Activated CD4-positive, alpha-beta T cell treated with anti-CD3 and anti-CD28 coated beads, Interleukin-2, Interleukin-6, amounts not matched to agents 100 ng/mL and 50 ng/mL, durations not matched to agents 16 hours and 8 hours (primary cell): ENCODE results near the gene PRR12.

Experiments used
- DNase-seq: peaks from one replicate; pipeline ENCODE4 v3.0.0-alpha.2; 2020

PRR12 gene, protein sequence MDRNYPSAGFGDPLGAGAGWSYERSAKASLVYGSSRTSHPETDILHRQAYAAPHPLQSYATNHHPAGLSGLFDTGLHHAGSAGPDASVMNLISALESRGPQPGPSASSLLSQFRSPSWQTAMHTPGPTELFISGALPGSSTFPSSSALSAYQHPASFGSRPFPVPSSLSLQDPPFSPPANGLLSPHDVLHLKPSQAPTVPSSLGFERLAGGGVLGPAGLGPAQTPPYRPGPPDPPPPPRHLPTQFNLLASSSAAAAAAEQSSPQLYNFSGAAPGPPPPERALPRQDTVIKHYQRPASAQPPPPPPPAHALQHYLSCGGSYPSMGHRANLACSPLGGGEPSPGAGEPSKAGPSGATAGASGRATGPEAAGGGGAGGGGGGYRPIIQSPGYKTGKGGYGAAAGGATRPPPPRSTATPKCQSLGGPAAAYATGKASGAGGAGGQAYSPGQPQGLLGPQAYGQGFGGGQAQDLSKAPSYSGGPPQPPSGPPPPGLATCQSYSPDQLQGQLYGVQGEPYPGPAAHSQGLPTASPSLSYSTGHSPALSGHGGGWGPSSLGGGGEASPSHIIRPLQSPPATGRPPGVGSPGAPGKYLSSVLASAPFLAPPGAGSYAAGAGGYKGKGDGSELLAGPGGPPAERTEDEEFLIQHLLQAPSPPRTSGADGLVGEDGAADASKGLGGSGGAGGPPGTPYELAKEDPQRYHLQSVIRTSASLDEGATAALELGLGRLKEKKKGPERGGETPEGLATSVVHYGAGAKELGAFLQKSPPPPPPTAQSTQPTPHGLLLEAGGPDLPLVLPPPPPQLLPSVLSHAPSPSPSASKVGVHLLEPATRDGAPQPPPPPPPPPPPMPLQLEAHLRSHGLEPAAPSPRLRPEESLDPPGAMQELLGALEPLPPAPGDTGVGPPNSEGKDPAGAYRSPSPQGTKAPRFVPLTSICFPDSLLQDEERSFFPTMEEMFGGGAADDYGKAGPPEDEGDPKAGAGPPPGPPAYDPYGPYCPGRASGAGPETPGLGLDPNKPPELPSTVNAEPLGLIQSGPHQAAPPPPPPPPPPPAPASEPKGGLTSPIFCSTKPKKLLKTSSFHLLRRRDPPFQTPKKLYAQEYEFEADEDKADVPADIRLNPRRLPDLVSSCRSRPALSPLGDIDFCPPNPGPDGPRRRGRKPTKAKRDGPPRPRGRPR (N-terminal part only)

DNA sequence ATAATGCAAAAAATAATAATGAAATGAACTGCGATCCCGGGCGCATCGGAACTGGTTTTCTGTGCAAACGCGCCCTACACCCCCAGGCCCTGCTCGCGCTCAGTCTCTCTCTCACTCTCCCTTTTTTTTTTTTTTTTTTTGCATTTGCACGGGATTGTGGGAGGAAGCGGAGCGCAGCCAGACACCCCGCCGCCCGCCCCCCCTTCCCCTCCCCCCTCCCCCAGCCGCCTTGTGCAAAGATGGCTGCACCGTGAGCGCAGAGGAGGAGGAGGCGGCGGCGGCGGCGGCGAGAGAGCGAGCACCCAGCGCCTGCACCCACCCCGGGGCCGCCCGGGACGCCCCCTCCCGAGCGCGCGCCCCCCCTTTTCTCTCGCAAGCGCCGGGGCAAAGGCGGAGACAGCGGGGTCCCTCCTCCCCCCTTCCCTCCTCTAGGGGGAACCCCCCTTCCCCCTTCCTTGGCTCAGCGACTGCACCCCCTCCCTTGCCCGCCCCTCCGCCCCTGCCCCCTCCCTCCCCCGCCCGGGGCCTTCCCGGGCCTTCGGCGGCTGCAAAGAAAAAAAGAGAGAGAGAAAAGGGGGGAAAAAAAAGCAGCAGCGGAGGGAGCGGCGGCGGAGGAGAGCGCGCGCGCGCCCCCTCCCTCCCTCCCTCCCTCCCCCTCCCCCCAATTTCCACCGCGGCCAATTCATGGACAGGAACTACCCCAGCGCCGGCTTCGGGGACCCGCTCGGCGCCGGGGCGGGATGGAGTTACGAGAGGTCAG lies at the start of gene PRR12:
Gene PRR12 (plus strand): TSS at position 212 of the 760 bp plus-strand sequence. CDS start 473 bp downstream, at position 685.
- DNase-seq, result peak; percentile 76

DNA sequence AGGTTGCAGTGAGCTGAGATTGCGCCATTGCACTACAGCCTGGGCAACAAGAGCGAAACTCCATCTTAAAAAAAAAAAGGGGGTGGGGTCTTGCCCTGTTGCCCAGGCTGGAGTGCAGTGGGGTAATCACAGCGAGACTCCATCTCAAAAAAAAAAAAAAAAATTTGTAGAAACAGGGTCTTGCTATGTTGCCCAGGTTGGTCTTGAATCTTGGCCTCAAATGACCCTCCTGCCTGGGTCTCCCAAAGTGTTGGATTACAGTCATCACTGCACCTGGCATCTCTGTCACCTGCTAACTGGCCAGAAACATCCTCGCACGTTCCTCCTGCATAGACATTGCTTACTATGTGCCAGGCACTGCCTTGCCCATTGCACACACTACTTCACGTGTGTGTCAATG lies 49.1 kb upstream of the PRR12 start:
- DNase-seq, result no peak

DNA sequence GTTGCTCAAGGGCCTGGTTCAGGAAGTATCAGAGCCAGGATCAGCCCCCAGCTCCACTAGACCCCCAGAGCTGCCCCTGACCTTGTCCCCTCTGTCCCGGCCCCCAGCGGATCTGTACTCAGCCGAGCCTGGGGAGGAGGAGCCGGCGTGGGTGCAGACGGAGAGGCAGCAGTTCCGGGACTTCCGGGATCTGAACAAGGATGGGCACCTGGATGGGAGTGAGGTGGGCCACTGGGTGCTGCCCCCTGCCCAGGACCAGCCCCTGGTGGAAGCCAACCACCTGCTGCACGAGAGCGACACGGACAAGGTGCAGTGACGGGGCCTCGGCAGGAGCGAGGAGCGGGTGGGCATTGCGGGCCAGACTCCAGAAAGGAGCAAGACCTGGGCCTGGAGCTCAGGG lies 48.5 kb upstream of the PRR12 start:
- DNase-seq, result no peak

DNA sequence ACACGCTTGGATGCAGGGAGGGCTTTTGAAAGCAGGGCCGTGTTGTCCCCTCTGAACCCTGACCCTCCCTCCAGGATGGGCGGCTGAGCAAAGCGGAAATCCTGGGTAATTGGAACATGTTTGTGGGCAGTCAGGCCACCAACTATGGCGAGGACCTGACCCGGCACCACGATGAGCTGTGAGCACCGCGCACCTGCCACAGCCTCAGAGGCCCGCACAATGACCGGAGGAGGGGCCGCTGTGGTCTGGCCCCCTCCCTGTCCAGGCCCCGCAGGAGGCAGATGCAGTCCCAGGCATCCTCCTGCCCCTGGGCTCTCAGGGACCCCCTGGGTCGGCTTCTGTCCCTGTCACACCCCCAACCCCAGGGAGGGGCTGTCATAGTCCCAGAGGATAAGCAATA lies 48.0 kb upstream of the PRR12 start:
- no peak for DNase-seq

DNA sequence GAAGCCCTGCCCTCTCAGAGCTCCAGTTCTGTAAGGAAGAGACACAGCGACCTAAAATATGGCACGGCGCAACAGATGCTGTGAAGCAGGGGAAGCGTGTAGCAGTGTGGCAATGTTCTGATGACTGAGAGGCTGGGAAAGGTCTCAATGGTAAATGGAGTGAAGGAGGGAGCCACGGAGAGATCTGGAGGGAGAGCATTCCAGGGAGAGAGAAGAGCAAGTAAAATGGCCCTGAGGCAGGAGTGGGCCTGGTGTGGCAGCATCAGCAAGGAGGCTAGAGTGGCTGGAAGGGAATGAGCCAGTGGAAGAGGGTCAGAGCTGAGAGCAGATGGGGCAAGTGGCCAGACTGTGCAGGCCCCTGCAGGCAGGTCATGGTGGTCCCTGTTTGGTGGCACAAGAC lies 46.8 kb upstream of the PRR12 start:
- DNase-seq, result no peak

DNA sequence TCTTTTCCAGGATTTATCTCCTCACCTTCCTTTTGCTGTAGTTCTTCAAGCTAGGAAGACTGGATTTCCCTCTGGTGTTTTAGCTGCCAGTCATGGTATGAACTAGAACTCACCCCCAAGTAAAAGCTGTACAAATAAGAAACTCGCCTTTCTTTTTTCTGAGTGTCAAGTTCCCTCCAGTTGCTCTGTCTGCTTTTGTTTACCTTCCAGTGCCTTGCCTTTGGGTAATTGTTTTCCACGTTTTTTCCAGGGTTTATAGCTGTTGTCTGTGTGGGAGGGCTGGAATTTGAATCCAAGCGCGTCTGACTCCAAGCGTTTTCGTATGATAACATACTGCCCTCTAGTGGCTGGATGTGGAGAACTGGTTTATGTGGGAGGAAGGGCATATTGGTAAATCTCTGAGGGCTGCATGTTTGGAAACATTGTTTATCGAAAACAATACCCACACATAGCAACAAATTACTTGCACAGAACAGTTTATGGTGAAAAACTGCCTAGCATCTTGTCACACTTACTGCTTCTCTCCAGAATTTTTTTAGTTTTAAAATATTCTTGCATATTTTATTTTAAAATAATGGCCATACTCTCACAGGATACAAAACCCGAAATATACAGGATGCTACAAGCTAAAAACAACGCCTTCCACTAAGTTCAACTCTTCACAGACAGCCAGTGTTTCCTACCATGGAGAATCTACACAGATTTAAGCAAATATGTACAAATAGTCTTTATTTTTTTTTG lies 44.0 kb upstream of the PRR12 start:
- peak; percentile 85 for DNase-seq

DNA sequence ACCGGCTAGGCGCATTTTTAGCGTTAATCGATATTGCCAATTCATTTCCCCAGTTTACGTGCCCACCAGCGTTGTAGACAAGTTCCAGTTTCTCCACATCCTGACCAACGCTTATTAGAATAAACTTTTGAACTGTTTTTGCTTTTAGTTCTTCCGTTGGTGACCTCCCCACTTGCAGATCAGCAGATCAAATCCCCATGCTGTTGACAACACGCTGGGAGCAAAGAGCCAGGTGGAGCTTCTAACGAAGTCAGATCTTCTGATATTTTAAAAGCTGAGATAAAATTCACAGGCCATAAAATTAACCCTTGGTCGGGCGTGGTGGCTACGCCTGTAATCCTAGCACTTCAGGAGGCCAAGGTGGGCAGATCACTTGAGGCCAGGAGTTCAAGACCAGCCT lies 41.9 kb upstream of the PRR12 start:
- DNase-seq, result no peak

DNA sequence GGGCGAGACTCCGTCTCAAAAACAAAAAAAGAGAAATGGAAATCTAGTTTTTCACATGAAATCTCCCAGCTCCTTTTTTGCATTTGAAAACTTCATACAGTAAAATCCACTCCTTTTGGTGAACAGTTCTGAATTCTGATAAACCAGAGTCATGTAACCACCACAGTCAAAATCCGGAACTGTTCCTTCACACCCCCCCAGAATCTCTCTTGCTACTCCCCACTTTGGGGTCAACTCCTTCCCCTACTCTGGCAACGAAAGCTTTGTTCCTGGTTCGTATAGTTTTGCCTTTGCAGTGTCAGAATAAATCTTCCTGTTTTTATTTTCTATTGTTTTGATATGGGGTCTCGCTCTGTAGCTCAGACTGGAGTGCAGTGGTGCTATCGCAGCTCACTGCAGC lies 39.5 kb upstream of the PRR12 start:
- DNase-seq, result no peak

DNA sequence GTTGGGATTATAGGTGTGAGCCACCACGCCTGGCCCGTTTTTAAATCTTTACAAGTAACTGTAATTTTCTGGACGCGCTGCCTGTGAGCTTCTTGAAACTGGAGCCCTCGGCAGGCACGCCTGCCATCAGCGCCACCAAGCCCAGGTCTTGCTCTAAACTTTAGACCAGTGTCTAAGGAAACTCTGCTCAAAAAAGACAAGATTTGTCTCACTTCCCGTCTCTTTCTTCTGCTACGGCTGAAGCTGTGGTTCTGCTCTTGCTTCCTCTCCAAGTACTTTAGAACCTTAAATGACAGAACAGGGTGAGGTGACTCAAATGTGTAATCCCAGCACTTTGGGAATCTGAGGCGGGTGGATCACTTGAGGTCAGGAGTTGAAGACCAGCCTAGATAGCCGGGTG lies 38.2 kb upstream of the PRR12 start:
- peak; percentile 67 for DNase-seq

DNA sequence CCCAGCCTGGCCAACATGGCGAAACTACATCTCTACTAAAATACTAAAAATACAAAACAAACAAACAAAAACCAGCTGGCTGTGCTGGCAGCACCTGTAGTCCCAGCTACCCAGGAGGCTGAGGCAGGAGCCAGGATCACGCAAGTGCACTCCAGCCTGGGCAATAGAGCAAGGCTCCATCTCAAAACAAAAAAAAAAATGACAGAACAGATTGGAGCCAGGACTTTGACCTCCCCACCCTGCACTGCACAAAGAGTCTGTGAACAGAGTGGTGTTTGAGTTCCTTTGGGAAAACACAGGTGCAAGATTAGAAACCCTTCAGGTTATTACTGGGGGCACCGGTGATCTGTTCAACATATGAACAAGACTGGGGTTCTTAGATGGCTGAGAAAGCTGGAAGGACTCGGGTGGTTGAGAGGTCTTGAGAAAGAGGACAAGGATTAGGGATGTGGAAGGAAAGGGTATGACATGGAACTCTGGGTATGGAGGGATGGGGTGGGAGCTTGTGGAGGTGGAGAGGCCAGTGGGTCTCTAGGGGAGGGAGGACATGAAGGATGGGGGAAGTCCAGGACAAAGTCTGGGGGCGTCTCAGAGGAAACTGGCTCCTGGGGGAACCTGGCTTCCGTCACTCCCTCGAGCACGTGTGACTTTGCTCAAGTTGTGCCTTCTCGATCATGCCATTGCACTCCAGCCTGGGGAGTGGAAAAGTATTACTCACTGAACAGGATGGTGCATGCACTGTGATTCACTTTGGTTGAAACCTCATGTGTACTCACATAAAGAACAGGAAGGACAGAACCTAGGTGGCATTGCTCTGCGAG lies 37.3 kb upstream of the PRR12 start:
- peak; percentile 81 for DNase-seq

DNA sequence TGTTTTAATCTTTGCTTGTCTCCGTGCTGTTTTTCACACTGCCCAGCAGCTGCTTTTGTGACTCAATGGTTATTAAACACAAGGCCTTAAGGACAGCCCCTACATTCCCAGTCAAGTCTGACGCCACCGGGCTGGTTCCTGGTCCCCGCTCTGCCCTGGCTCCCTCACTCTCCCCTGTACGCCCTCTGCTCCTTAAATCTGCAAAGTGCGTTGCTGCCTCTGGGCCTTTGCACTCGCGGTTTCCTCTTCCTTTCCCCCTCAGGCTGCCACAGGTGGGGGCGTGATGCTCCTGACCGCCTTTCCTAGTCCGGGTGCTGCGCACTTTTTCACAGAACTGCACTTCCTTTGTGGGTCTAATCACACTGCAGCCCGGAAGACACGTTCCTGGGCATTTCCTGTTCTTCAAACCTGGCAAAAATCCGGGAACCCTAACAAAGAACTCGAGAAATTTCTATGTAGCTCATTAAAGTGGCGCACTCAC lies 36.2 kb upstream of the PRR12 start:
- DNase-seq, result peak; percentile 76

DNA sequence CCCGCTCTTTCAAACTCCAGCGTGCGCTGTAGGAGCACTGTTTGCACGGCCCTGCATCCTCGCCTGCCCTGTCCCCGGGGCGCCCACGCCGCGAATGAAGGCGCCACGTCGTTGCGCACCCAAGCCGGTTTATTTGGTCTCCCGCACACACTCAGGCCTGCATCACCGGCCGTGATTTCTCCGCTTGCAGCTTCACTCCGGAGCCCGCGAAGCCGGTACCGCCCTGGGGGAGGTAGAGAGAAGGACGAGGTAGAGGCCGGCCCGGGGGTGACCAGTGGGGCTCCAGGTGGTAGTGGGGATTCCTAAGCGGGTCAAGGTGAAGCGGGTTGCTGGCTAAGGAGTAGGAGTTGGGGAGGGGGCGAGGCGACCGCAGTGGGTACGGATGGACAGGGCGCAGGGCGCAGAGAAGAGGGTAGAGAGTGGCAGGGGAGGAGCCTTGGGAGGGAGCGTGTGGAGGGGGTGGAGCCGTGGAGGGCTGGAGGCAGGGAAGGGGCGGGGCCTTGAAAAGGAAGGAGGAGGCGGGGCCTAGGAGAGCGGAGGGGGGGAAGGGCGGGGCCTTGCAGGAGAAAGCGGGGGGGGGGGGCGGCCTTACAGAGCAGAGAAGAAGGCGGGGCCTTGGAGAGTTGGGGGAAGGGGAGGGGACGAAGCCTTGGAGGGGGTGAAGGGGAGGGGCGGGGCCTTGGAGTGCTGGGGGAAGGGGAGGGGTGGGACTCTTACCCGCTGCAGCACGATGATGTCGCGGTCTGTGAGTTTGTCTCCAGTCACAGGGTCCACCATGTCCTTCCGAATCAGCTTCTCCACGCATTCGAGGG lies 35.2 kb upstream of the PRR12 start:
- peak; percentile 83 for DNase-seq

DNA sequence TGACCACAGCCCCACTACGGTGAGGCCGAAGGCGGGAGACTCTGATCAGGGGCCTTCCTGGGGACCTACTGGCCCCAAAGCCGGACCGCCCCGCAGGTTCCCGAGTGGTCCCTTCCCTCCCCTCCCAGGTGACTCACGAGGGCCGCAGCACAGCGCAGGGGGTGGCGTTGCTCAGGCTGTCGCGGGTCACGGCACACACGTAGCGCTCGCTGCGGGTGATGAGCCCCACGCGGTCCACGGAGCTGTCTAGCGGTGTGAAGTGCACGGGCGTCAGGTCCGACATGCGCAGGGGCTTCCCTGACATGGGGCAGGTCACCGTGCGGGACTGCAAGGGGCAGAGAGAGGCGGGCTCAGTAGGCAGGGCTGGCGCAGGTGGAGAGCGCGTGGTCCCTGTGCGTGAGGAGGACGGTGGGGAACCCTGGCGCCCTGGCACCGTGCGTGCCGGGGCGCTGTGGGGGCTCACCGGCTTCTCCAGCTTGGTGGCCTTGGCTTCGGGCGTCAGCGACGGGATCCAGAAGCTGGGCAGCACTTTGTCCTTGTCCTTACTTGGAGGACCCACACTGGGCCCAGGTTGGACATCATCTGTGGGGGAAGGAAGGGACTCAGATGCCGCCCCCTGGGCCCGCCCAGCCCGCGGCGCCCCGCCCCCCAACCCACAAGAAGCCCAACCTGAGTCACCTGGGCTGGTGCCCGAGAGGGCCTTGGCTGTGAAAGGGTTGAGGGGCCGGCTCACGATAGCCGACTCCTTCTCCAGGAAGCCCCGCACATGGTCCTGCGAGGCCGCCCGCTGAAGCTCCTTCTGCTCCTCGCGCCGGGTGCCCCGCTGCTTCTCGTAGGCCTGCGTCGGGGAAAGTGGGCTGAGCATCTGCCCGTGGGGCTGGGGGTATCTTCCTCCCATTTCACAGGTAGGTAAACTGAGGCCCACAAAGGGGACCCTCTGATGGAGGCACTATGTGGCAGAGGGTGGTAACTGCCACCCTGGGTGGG lies 34.3 kb upstream of the PRR12 start:
- DNase-seq, result no peak

DNA sequence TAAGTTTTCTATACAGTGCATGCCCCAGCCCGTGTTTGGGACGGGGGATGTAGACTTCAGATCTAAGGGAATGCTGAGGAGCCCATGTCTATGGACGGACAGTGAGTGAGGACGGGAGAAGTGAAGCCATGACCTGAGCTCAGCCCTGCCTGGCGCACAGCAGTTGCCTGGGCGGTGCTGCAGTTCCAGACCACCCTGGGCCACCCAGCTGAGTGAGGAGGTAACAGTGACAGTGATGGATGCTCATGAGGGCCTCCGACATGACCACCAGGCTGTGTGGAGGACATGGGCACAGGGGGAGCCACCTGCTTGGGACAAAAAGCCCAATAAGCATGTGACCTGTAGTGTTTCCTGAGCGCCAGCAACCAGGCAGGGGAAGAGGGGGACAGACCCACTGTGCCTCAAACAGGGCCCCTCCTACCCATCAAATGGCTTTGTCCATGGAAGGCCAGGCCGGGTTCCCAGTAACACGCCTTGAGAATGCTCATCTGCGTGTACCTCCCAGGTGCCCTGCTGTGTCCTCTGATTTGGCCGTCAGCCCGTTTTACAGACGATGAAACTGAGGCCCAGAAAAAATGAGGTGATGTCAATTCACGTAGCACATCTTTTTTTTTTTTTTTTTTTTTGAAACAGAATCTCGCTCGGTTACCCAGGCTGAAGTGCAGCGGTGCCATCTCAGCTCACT lies 33.2 kb upstream of the PRR12 start:
- DNase-seq, result no peak

DNA sequence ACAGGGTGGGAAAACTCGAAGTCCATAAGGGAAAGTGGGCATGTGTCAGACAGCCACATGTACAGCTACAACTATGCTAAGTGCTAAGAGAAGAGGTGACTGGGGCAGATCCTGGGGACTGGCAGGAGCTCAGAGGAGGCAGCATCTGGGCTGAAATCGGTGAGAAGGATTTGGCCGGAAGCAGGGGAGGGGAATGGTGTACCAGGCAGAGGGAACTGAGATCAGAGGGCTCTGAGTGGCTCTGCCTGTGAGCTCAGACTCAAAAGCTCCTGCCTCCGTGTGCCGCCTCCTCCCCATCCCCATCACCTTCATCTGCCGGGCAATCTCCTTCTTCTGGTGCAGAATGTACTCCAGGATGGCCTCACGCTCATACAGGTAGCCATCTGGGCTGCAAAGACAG lies 32.4 kb upstream of the PRR12 start:
- DNase-seq, result no peak

DNA sequence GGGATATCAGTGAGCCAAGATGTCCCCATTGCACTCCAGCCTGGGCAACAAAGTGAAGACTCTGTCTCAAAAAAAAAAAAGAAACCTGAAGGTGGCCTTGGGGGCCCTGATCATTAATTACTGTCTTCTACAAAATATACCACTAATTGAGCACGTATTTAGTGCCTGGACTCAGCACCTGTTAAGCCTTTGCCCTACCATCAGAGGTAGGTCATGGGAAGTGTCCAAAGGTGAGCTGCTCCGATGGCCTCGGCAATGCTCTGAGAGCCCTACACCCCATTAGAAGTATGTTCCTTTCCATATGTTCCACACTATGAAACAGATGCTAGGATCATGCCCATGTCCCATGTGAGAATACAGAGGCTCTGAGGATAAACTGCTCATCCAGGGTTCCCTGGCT lies 31.5 kb upstream of the PRR12 start:
- no peak for DNase-seq

DNA sequence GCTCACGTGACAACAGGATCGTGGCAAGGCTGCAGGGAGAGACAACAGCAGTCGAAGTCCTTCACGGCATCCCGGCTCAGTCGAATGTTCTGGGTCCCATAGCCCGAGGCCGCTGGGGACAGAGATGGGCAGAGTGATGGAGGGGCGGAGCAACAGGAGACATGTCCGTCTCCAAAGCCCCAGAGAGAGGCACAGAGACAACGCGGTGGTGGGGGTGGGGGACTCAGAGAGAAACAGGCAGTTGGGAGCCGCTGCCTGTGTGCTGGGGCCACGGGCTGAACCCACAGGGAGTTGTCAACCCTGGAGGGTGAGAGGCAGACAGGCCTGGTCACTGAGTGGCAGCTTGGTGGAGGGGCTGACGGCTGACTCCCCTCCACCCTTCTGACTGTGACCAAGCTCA lies 31.1 kb upstream of the PRR12 start:
- DNase-seq, result no peak

DNA sequence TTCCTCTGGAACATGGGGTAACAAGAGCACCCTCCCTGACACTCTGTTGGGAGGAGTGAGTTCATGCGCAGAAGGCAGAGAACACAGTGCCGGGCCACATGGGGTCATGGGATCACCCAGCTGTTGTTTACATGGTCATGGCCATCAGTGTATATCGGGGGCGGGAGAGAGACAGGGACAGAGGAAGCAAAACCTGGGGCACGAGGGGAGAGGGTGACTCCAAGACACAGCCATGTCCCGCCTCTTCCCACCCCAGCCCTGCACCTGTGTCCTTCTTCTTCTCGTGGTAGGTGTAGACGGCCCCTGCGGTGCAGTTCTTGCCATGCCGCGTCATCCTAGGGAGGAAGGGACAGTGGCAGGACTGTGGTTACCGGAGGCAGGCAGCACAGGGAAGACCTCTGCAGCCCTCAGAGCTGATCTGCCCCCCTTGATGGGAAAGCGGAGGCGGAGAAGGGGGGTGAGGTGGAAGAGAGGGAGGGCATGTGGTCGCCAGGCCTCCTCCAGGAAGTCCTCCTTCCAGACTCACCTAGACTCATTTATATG lies 30.6 kb upstream of the PRR12 start:
- no peak for DNase-seq
